C4-2B (cell line): ENCODE results near the gene ATG2A.

Experiments
- ZFX ChIP-seq: fragments of 450-650 bp; IDR thresholded peaks from 2 replicates; pipeline ENCODE4 v1.6.1; 2017
- TF ChIP-seq, protein P1 (sequence below): fragments of 450-650 bp; conservative IDR thresholded peaks from 2 replicates; pipeline ENCODE4 v1.5.1; 2017; ENCODE audit warnings: mild to moderate bottlenecking

DNA sequence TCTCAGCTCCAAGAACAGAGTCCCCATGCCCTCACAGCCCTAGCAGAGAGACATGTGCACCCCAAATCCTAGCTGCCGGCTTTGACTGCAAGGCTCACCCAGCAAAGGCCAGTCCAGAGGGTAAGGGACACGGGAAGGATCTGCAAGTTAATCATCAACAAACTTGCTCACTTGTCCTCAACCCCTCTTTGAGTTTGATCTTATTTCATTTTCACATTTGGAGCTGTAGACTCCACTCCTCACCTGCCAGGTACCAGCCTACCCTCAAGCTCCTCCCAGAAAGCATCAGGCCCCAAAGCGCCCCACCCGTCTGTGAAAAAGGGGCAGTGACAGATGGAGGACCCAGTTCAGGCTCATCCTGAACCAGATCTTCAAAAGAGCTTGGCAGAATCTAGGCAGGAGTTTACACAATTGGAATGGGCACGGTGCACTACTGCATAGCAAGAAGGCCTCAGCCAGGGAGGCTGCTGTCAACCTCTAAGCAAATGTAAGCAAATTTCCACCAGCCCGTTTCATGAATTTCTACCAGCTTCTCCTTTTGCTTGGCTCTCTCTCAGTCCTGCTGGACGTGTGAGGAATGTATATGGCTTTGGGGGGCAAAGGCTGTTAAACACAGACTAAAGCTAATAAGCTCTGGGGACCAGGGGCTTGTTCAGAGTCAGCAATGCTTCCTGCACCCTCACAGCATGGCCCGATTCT lies 44.1 kb downstream of the ATG2A start:
- TF ChIP-seq, protein P1, sequence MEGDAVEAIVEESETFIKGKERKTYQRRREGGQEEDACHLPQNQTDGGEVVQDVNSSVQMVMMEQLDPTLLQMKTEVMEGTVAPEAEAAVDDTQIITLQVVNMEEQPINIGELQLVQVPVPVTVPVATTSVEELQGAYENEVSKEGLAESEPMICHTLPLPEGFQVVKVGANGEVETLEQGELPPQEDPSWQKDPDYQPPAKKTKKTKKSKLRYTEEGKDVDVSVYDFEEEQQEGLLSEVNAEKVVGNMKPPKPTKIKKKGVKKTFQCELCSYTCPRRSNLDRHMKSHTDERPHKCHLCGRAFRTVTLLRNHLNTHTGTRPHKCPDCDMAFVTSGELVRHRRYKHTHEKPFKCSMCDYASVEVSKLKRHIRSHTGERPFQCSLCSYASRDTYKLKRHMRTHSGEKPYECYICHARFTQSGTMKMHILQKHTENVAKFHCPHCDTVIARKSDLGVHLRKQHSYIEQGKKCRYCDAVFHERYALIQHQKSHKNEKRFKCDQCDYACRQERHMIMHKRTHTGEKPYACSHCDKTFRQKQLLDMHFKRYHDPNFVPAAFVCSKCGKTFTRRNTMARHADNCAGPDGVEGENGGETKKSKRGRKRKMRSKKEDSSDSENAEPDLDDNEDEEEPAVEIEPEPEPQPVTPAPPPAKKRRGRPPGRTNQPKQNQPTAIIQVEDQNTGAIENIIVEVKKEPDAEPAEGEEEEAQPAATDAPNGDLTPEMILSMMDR: no peak
- TF ChIP-seq ZFX: no peak
